Hippocampal formation (tissue), 2 donors: ENCODE results near the gene CNGB1.
"Not testable (repeated sequence)": the region's sequence is repeated elsewhere in the genome, so short reads cannot be mapped to it uniquely, and the experiment has no call there.

Experiments
- DNase-seq, 2 donors: peaks; one replicate each; lab custom pipeline; 2025; lab: John Stamatoyannopoulos, UW

The CNGB1 gene

DNA sequence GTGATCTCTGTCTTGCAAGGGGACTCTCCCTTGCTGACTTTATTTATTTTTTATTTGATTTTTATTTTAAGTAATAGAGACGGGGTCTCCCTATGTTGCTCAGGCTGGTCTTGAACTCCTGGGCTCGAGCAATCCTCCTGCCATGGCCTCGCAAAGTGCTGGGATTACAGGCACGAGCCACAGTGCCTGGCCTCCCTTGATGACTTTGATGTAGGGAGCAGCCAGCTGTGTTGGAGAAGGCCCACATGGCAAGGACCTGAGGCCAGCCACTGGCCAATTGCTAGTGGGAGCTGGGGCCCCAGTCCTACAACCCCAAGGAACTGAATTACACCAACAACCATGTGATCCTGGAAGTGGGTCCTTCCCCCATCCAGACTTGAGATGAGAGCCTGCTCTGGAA lies 81.8 kb downstream of the CNGB1 start:
- DNase-seq = no peak

GRCh38 chr16:57888128-57888527 lies 82.8 kb downstream of the CNGB1 start:
- DNase-seq = no peak

DNA sequence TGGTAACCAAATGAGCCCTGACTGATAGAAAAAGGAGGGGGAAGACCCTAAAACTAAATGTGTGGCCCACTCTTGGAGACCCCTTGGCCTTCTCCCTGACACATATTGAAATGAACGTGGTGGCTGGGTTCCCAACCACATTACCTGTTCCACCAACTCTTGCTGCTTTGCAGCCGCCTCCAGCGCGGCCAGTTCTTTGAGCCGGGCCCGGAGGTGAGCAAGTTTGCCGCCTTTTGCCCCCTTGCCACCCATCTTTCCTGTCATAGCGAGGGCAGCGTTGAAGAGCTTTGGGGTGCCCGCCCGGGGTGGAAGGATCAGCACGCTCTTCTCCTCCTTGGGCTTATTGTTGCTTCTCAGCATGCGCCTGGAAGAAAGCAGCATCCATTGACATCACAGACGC lies 83.2 kb downstream of the CNGB1 start:
- no peak for DNase-seq

GRCh38 chr16:57886427-57886826 lies 84.5 kb downstream of the CNGB1 start:
- DNase-seq = no peak

GRCh38 chr16:57884655-57885133 lies 86.2 kb downstream of the CNGB1 start:
- DNase-seq = no peak

- DNase-seq = no peak
Observed at GRCh38 chr16:57883953-57884654, 86.8 kb downstream of the CNGB1 start.

DNA sequence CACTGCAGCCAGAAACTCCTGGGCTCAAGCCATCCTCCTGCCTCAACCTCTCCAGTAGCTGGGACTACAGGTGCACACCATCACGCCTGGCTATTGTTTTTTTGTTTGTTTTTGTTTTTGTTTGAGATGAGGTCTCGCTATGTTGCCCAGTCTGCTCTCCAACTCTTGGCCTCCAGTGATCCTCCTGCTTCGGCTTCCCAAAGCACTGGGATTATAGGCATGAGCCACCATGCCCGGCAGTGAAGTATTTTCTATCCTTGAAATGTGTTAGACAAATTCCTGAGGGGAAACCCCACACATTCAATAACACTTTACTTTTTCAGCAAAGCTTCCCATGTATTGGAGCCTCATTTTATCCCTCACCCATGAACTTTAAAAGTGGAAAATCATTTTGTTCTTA lies 87.4 kb downstream of the CNGB1 start:
- no peak for DNase-seq

DNA sequence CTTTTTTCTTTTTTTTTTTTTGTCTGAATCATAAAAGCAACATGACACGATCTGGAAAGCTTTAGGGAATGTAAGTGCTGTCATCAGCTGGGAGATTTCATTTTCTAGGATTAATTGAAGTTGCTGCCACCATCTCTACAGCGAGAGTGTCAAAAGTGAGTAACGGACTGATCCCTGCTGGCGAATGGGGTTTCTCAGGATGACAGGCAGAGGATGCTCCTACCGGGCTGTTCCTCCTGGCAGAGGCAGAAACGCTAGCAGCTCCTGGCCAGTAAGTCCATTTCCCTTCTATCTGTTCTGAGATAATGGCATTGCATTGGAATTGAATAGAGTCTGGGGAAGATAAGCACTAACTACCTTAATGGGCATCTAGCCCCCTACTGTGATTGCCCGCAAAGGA lies 88.1 kb downstream of the CNGB1 start:
- DNase-seq = no peak

DNA sequence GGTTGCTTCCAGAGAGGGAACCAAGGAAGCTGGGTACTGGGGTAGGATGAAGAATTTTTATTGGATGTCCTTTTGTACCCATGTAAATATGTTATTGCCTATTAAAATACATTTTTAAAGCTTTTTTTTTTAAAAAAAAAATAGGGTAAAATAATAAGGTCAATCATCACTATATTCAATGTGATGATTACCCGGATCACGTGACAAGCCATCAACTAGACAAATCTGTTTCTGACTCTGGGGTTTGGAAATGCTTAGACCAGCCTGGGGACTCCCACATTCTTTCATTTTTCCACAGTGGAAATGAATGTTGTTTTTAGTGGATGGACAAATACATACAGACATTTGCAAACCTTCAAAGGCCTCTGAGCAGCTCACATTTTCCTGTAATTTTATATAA lies 88.7 kb downstream of the CNGB1 start:
- DNase-seq = no peak

DNA sequence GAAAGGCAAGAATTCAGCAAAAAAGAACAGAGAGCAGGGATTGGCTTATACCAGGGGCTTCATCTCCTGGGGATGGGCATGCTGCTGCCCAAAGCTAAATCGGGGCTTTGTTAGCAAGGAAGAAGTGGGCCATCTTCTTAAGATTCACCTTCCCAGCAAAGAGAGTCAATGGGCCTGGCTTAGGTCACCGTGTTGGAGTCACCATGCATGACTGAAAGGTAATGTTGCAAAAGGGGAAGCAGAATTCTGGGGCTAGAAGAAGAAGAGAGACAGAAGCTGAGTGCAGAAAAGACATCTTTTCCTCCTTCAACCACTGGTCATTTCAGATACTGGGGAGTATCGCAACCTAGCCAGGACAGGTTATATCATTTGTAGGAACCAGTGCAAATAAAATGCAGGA lies 92.3 kb downstream of the CNGB1 start:
- no peak for DNase-seq

GRCh38 chr16:57876210-57876609 lies 94.7 kb downstream of the CNGB1 start:
- no peak for DNase-seq

GRCh38 chr16:57875347-57875746 lies 95.6 kb downstream of the CNGB1 start:
- DNase-seq = no peak

DNA sequence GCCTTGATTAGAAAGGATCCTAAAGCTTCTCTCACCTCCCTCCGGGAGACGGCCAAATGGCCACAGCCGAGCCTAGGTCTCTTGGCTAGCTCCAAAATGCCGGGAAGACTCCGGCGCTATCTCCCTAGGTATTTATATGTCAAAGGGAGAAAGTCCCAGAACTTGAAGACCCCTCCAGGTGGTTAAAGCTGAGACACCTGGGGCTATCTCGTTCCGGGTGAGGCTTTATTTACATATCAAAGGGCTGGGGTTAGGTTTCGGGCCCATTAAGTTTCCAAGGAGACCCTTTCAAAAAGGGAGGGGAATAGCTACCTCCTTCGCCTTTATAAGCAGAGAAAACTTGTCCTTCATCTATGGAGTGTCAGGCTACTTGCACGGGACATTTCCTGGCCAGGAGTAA lies 97.7 kb downstream of the CNGB1 start:
- DNase-seq = no peak

DNA sequence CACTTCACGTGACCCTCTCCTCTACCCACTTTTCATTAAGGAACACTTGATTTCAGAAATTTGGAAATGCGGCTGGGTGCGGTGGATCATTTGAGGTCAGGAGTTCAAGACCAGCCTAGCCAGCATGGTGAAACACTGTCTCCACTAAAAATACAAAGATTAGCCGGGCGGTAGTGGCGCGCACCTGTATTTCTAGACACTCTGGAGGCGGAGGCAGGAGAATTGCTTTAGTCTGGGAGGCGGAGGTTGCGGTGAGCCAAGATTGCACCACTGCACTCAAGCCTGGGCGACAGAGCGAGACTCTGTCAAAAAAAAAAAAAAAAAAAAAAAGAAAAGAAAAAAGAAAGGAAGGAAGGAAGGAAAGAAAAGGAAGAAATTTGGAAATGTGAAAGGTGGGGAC lies 98.2 kb downstream of the CNGB1 start:
- not testable (repeated sequence) for DNase-seq

DNA sequence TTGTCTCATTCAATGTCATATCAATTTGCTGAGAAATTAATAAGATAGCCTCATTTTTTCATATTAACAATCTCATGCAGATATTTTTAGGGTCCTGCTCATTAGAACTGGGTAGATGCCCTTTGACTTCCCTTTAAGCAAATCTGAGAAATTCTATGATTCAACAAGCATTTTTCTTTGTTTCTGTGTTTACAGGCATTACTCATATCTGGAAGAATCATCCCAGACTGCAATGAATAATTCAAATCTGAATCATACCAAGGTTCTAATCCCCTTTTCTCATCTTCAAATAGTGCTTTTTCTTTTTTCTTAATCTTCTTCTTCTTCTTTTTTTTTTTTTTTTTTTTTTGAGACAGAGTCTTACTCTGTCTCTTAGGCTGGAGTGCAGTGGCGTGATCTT lies 99.5 kb downstream of the CNGB1 start:
- DNase-seq = no peak

DNA sequence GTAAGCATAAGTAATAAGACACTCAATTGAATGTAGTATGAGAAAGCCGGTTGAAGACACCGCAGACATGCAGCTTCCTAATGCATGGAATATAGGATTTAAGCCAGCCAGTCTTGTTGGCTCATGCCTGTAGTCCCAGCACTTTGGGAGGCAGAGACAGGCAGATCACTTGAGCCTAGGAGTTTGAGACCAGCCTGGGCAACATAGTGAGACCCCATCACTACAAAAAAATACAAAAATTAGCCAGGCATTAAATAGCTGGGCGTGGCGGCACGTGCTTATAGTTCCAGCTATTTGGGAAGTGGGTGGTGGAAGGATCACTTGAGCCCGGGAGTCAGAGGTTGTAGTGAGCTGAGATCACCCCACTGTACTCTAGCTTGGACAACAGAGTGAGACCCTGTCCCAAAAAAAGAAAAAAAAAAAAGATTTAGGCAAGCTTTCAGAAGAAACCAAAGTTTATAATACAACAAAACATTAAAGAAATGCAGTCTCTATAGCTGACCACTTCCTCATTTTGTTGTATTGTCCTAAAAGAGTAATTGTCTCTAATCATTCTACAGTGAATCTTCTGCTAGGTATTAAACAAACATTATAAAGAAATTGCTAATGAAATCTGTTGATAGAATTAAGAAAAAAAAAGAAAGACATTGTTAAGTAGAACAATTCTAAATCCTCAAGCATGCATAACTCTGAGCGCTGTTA lies 100.0 kb downstream of the CNGB1 start:
- no peak for DNase-seq

DNA sequence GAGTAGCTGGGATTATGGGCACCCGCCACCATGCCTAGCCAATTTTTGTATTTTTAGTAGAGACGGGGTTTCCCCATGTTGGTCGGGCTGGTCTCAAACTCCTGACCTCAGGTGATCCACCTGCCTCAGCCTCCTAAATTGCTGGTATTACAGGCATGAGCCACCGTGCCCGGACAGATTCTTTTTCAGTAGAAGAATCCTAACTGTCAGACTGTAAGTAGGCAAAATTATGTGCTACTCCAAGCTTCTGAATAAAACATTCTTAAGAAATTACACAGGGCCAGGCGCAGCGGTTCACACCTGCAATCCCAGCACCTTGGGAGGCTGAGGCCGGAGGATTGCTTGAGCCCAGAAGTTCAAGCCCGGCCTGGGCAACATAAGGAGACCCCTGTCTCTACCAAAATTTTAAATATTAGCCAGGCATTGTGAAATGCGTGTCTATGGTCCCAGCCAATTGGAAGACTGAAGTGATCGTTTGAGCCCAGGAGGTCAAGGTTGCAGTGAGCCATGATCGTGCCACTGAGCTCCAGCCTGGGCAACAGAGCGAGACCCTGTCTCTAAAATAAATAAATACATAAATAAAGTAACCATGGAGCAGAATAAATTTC lies 101.9 kb downstream of the CNGB1 start:
- DNase-seq = no peak

GRCh38 chr16:57867000-57867561 lies 103.8 kb downstream of the CNGB1 start:
- DNase-seq = no peak

DNA sequence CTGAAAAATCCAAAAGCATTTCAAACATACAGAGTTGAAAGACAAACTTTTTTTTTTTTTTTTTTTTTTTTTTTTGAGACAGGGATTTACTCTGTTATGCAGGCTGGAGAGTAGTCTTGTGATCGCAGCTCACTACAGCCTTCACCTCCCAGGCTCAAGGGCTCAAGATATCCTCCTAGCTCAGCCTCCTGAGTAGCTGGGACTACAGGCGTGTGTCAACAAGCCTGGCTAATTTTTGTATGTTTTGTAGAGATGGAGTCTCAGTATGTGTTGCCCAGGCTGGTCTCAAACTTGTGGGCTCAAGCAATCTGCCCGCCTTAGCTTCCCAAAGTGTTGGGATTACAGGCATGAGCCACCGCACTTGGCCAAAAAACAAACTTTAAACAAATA lies 104.4 kb downstream of the CNGB1 start:
- DNase-seq = no peak

DNA sequence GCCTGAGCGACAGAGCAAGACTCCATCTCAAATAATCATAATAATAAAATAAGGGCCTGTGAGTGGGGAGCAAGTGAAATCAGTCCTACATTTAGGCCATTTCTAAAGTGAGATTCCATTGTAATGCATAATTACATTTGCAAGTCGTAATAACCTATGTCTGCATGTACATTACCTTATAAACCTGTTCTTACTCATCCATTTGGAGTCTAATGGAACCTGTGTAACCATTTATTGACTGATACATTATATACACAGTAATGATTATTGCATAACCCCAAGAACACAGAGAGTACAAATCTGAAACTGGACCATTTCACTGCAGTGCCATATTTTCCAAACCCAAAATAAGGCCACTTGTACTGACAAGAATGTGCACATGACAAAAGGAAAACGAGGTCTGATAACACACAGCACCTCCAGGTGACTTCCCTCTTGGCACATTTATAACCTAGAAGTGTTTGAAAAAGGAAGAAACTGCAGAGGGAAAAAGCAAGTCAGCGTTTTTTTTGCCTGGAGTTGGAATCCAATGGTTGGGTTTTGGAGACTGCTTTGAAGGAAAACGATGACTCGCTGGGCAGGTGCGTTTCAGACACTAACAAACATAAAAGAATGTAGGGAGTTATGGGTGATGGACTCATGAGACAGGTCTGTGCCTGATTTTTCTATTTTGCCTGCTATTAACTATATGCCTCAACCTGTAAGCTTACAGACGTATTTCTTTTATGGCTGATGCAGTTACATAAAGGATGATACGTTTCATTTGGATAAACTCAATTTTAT lies 105.0 kb downstream of the CNGB1 start:
- DNase-seq = no peak

- peak; percentile 50 to 77 for DNase-seq
Observed at GRCh38 chr16:57863434-57864160, 107.3 kb downstream of the CNGB1 start.
